Stimulated activated CD4-positive, alpha-beta T cell treated with anti-CD3 and anti-CD28 coated beads, Interleukin-2, amount 100 ng/mL, for 48 hours (primary cell): ENCODE data around the gene BAIAP2.
"Not testable (repeated sequence)": the region's sequence is repeated elsewhere in the genome, so short reads cannot be mapped to it uniquely, and the experiment has no call there.

Experiments used
- DNase-seq, 2 donors: peaks; one replicate each; pipeline ENCODE4 v3.0.0-alpha.2; 2020

The BAIAP2 gene

DNA sequence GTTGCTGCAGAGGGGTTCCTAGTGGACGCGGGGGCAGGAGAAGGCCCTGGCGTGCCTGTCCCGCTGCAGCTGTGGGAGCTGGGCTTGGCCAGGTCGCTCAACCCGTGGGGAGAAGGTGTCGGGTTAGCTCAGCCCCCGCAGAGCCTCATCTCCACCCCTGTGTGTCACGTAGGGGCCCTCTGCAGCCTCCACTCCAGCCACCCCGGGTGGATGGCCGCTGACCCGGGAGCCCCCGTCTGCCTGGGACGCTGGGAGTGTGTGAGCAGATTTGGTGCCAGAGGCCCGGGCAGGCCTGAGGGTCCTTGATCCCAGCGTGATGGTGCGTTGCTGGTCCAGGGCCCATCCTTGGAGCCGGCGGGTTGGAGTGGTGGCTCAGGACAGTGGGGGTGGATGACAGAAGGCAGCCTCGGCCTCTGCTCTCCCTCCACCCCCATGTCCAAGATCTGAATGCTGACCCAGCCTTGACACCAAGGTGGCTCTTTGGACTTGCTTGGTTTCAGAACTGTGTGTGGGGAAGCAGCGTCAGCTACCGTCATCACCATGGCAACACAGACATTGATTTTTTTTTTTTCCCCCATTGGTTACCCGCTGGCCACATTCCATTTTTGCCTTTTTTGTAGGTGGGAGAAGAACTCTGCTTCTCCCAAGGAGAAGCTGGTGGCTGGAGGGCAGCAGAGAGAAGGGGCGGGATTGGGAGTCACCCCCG is 35.7 kb downstream of the BAIAP2 start:
- DNase-seq = no peak

DNA sequence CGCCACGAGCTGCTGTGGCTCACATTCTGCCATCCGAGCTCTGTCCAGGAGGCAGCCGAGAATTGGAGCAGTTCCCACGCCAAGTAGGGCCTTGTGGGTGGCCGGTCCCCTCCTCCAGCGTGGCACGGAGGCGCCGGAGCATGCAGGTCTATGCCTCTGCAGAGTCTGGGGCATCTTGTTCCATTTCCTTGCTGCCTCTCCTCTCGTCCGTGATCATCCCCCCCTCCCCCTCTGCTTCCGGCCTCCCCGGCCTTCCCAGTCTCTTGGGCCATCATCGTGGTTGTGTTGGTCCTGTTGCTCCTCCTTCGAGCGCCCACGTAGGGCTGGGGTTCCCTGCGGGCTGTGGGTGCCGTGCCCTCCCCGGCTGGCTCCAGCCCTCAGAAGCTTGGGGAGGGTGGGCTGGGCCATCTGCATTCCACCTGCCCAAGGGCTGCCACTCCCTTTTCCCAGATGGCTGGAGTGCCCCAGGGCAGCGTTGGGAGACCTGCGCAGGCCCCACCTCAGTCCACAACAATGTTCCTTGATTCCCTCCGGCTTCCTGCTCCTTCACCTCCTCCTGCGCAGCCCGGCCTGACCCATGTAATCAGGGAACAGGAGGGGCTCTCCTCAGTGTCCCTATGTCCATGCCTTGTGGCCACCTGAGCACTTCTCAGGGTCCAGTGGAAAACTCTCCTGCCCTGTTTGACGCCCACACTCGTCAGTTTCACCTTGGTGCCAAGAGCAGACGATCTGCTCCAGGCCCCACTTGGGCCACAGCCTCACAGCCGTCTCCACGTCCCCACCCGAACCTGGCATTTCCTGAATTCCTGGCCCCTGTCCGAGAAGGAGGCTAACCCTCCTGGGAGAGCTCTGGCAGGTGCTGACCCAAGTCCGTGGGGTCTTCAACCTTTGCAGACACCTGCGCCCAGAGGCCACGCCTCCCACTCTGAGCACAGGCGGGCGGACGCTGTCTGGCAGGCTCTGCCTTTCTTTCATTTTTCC is 37.1 kb downstream of the BAIAP2 start:
- no peak for DNase-seq

DNA sequence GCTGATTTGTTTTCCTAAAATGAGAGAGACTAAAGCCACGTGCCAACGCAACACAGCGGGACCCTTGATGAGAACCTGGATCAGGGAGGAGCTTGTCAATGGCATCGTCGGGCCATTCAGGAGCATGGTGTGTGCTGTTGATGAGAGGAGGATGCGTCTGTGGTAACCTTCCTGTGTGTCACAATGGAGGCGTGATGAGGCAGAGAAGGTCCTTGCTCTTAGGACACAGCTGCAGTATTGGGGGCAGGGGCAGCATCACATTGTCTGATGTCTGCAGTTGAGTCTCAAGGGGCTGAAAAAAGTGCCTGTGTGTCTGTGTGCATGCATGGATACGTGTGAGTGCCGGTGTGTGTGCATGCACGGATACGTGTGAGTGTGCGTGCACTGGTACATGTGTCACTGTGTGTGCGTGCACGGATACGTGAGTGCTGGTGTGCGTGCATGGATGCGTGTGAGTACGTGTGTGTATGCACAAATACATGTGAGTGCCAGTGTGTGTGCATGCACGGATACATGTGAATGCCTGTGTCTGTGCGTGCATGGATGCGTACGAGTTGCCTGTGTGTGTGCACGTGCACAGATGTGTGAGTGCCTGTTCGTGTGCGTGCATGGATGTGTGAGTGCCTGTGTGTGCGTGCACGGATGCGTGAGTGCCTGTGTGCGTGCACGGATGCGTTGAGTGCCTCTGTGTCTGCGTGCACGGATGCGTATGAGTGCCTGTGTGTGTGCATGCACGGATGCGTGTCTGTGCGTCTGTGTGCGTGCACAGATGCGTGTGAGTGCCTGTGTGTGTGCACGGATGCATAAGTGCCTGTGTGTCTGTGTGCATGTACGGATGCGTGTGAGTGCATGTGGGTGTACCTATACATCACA is 39.3 kb downstream of the BAIAP2 start:
- no peak for DNase-seq

DNA sequence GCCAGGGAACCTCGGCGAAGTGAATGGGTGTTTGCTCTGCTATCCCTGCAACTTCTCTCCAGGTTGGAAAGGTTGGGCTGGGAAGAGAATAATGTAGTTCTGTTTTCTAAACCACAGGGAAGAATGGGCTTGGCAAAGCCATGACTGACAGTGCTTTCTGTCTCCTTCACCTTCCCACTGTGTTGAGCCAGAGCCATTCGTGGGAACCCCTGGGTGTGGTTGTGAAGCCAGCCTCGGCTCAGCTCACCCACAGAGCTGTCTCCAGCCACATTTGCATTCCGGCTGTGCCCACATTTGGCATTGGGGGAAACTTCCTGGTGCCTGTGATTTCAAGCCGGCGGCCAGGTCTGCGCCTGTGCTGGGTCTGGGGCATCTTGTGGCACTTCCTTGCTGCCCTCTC is 39.9 kb downstream of the BAIAP2 start:
- DNase-seq = no peak

DNA sequence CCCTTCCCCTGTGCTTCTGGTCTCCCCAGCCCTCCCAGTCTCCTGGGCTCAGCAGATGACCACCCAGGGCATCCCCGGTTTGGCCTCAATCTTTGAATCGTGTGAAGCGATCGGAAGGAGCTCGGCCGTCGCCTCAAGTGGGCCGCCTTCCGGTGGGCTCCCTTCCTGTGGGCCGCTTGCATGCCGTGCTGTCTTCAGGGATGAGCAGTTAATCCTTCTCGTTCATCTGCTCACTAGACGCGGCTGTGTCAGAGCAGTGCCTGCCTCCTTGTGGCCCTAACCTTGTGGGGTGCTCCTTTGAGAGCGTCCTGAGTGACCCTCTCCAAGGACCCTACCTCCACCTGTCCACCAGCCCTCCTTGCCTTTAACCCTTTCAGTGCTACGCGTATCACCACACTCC is 40.4 kb downstream of the BAIAP2 start:
- DNase-seq = no peak

DNA sequence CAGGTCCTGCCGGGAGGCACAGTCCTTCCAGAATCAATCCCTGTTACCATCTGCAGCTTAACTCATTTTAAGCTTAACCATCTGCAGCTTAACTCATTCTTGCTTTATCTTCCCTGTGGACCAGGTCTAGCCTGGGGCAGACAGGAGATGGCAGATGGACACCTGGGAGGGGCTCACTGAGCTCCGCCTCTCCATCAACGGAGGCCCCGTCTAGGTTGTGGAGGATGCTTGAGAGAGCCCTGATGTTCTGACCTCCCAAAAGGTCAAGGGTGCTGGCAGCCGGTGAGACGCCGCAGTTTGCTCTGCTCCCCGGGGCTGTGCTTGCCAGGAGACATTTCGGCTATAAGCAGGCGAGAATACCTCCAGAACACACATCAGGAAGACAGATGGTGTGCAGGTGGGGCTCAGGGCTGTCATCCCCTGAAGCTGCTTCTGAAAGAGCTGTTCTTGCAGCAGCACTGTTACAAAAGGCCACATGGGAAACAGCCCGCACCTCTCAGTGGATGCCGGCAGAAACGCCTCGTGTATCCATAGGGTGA is 41.3 kb downstream of the BAIAP2 start:
- DNase-seq = no peak

DNA sequence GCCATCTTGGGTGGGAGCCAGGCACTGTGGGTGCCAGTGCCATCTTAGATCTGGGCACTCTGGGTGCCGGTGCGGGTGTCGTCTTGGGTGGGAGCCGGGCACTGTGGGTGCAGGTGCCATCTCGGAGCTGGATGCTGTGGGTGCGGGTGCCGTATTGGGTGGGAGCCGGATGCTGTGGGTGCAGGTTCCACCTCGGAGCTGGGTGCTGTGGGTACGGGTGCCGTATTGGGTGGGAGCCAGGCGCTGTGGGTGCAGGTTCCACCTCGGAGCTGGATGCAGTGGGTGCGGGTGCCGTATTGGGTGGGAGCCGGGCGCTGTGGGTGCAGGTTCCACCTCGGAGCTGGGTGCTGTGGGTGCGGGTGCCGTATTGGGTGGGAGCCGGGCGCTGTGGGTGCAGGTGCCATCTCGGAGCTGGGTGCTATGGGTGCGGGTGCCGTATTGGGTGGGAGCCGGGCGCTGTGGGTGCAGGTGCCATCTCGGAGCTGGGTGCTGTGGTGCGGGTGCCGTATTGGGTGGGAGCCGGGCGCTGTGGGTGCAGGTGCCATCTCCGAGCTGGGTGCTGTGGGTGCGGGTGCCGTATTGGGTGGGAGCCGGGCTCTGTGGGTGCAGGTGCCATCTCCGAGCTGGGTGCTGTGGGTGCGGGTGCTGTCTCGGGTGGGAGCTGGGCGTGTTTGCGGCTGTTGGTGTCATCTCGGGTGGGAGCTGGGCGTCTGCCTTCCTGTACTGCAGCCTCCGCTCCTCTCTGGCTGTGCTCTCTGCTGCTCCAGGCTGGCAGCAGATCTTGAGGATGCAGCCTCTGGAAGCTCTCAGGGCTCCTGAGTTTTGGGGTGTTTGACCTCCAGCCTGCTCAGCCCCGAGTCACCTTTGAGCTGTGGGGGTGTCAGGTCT is 43.3 kb downstream of the BAIAP2 start:
- DNase-seq = not testable (repeated sequence)

DNA sequence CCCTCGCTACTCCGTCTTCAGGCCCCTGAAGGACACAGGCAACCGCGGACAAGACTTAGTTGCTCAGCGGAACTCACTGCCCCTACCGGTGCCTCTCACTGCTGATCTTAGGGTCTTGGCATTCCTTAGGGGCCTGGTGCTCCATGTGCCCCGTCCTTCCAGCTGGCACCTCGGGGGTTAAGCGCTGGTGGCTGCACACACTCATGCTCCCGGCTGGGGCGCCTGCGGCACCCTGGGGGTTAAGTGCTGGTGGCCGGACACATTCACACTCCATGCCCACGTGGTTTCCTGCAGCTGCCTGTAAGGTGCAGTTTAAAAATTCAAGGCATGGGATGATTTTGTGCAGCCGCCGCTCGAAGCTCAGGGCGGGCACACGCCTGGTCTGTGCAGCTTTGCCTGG is 45.1 kb downstream of the BAIAP2 start:
- no peak for DNase-seq

DNA sequence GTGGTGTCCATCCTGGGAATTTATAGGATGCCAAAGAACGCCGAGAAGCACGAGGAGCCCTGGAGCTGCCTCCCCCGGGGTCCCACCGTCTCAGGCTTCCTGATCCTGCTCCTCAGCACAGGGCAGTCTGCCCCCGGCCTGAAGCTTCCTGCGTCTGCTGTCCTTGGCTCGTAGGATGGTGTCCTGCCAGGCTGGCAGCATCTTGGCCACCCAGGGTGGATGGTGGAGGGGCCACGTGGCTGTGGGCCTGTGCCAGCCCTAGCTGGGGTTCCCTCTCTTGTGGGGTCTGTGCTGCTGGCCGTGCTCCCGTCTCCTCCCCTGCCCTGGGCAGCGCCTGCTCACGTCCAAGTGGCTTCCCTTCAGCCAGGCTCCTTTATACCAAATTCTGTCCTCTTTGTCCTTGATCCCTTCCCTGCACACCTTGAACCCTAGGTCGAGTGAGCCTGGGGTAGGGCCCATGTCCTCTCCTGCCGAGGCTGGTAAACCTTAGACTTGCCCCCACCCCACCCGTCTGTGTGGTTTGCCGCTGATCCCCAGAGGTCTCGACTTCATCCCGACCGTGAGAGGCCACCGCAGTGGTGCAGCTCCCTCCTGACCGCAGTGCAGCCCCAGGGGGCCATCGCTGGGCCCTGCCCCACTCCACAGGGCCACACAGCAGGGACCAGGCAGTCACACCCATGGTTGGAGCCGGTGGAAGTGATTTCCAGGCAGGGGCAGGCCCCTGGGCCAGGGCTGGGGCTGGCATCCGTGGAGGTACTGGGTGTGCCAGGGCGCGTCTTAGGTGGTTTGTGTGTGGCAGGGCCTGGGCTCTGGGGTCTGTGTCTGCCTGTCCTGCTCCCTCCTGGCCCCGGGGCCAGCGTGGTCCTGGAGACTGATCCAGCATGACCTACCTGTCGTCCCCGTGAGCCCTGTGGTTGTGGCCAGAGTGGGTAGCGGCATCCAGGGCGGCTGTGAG is 46.5 kb downstream of the BAIAP2 start:
- no peak for DNase-seq

DNA sequence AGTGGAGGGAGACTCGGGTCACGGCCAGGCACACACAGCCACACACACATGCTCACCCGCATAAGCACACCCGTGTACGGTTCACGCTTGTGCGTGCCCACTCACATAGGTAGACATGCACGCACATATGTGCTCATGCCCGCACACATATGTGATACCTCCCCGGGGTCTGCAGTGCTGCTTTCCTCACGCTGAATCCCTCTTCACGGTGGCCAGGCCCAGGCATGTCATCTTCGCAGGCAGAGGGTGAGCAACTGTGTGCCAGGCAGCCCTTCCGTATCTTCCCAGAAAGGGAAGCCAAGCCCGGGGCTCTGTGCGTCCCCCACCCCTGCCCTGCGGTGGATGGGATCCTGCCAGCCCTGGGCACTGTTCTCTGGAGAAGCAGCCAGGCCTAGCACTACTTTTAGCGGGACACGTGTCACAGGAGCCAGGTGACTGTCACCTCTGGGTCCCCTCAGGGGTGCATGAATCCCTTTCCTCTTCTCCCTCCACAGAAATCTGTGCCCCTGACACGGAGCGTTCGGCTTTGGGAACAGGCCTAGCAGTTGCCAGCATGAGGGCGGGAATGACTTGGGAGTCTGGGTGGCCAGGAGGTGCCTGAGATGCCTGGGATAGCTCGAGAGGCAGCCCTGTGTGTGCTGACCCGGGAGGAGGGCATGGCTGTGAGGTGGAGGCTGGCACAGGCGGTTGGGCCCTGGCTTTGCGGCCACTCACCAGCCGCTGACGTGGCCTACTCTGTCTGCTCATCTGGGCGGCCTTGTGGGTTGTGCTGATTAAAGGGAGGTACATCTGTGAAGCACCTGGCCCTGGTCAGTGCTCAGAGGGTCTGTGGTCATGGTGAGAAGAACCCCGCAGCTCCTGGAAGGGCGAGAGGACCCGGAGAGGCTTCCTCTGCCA is 47.5 kb downstream of the BAIAP2 start:
- DNase-seq = no peak

- DNase-seq = no peak
Measured at GRCh38 chr17:81083125-81083765, 48.3 kb downstream of the BAIAP2 start.

GRCh38 chr17:81084680-81085419 is 49.9 kb downstream of the BAIAP2 start:
- DNase-seq = no peak

- no peak for DNase-seq
Measured at GRCh38 chr17:81085420-81085911, 50.5 kb downstream of the BAIAP2 start.

GRCh38 chr17:81086789-81087551 is 52.0 kb downstream of the BAIAP2 start:
- DNase-seq = no peak

- DNase-seq = peak in 1 of 2 donors; percentile 25
Measured at GRCh38 chr17:81090361-81091136, 55.6 kb downstream of the BAIAP2 start.

GRCh38 chr17:81091154-81091553 is 56.2 kb downstream of the BAIAP2 start:
- no peak for DNase-seq
